ENCODE results near the gene HHIPL1. TPM values are rescaled to one million over a fixed set of nuclear protein-coding genes. Genes with fewer than 3 reads are reported as not detected.

HHIPL1 gene
- total RNA-seq, 3 donors from 2014 or later (not counting 1 experiment from before 2014, with no cell fraction given) = not detected

- H3K9me3 ChIP-seq (ENCODE audit: control insufficient read depth, insufficient read depth, low read length) = peaks cover 4% of the 10 kb centered on the region
- H3K27ac ChIP-seq (ENCODE audit: low read length) = no peak overlapping the region
- TF ChIP-seq CTCF (IDR thresholded peaks at IDR 0.05) = no peak
- H3K4me3 ChIP-seq (ENCODE audit: low read length) = no peak overlapping the region
- Mint-ChIP-seq H3K27ac (no peak overlapping the region), H3K36me3 (peaks cover 5% of the 10 kb centered on the region), H3K4me1 (peaks cover 0 to 5% of the 10 kb centered on the region in 2 donors), H3K9me3 (peaks cover 2 to 3% of the 10 kb centered on the region in 2 donors), H3K4me3 (no peak overlapping the region), H3K27me3 (ENCODE audit: low read depth in 2 of 2) (peaks cover 21 to 34% of the 10 kb centered on the region in 2 donors)
- ATAC-seq = no peak
- 75% methylated on average over 5 of the region's 6 CpGs for WGBS (ENCODE audit: insufficient coverage)
- peaks cover 8% of the 10 kb centered on the region for H3K4me1 ChIP-seq (ENCODE audit: control insufficient read depth, insufficient read depth, low read length)
- no peaks in the 10 kb centered on the region for H3K36me3 ChIP-seq (ENCODE audit: control insufficient read depth, insufficient read depth, low read length)
- no peaks in the 10 kb centered on the region for H3K27me3 ChIP-seq (ENCODE audit: control insufficient read depth, insufficient read depth, low read length)
- intact Hi-C loops (cut with micrococcal nuclease) = no loop called here
- no peak for DNase-seq
These were observed 53.3 kb downstream of the HHIPL1 start for GRCh38 chr14:99698236-99698635.

- Histone ChIP-seq H3K9me3 (ENCODE audit: control insufficient read depth, insufficient read depth, low read length) (peaks cover 8% of the 10 kb centered on the region), H3K36me3 (ENCODE audit: control insufficient read depth, insufficient read depth, low read length) (no peaks in the 10 kb centered on the region), H3K4me3 (ENCODE audit: low read length) (no peak overlapping the region), H3K4me1 (ENCODE audit: control insufficient read depth, insufficient read depth, low read length) (peaks cover 8% of the 10 kb centered on the region), H3K27ac (ENCODE audit: low read length) (no peak overlapping the region), H3K27me3 (ENCODE audit: control insufficient read depth, insufficient read depth, low read length) (no peaks in the 10 kb centered on the region)
- Mint-ChIP-seq H3K27me3 (ENCODE audit: low read depth in 2 of 2) (peaks cover 25 to 38% of the 10 kb centered on the region in 2 donors), H3K9me3 (peaks cover 6 to 7% of the 10 kb centered on the region in 2 donors), H3K27ac (no peak overlapping the region), H3K4me1 (peaks cover 0 to 5% of the 10 kb centered on the region in 2 donors), H3K36me3 (peaks cover 9% of the 10 kb centered on the region), H3K4me3 (no peak overlapping the region)
- no peak for TF ChIP-seq CTCF (IDR thresholded peaks at IDR 0.05)
- intact Hi-C loops (cut with micrococcal nuclease) = no loop called here
- DNase-seq (no peak), ATAC-seq (no peak)
- 45% methylated on average over 5 of the region's 5 CpGs for WGBS (ENCODE audit: insufficient coverage)
These were observed 53.7 kb downstream of the HHIPL1 start for GRCh38 chr14:99698642-99699041.

- ATAC-seq (no peak), DNase-seq (no peak)
- TF ChIP-seq CTCF (IDR thresholded peaks at IDR 0.05) = no peak
- Mint-ChIP-seq H3K36me3 (peaks cover 15% of the 10 kb centered on the region), H3K9me3 (peaks cover 7 to 8% of the 10 kb centered on the region in 2 donors), H3K27me3 (ENCODE audit: low read depth in 2 of 2) (peaks cover 25 to 40% of the 10 kb centered on the region in 2 donors), H3K27ac (no peak overlapping the region), H3K4me1 (peaks cover 0 to 5% of the 10 kb centered on the region in 2 donors), H3K4me3 (no peak overlapping the region)
- H3K4me1 ChIP-seq (ENCODE audit: control insufficient read depth, insufficient read depth, low read length) = peaks cover 8% of the 10 kb centered on the region
- no peak overlapping the region for H3K27ac ChIP-seq (ENCODE audit: low read length)
- no peaks in the 10 kb centered on the region for H3K36me3 ChIP-seq (ENCODE audit: control insufficient read depth, insufficient read depth, low read length)
- H3K27me3 ChIP-seq (ENCODE audit: control insufficient read depth, insufficient read depth, low read length) = no peaks in the 10 kb centered on the region
- peaks cover 10% of the 10 kb centered on the region for H3K9me3 ChIP-seq (ENCODE audit: control insufficient read depth, insufficient read depth, low read length)
- WGBS (ENCODE audit: insufficient coverage) = 70% methylated on average over 11 of the region's 12 CpGs
- intact Hi-C loops (cut with micrococcal nuclease) = no loop called here
- no peak overlapping the region for H3K4me3 ChIP-seq (ENCODE audit: low read length)
These were observed 54.3 kb downstream of the HHIPL1 start for GRCh38 chr14:99699085-99699760.

- WGBS (ENCODE audit: insufficient coverage) = 95% methylated on average over 16 of the region's 16 CpGs
- peaks cover 0 to 5% of the 10 kb centered on the region in 2 donors for H3K4me1 Mint-ChIP-seq
- Histone ChIP-seq H3K9me3 (ENCODE audit: control insufficient read depth, insufficient read depth, low read length) (peaks cover 10% of the 10 kb centered on the region), H3K27ac (ENCODE audit: low read length) (no peak overlapping the region), H3K36me3 (ENCODE audit: control insufficient read depth, insufficient read depth, low read length) (no peaks in the 10 kb centered on the region), H3K4me3 (ENCODE audit: low read length) (no peak overlapping the region), H3K4me1 (ENCODE audit: control insufficient read depth, insufficient read depth, low read length) (peaks cover 8% of the 10 kb centered on the region), H3K27me3 (ENCODE audit: control insufficient read depth, insufficient read depth, low read length) (no peaks in the 10 kb centered on the region)
- H3K36me3 Mint-ChIP-seq = peaks cover 18% of the 10 kb centered on the region
- peaks cover 27 to 34% of the 10 kb centered on the region in 2 donors for H3K27me3 Mint-ChIP-seq (ENCODE audit: low read depth in 2 of 2)
- H3K4me3 Mint-ChIP-seq = no peak overlapping the region
- DNase-seq (no peak), ATAC-seq (no peak)
- TF ChIP-seq CTCF (IDR thresholded peaks at IDR 0.05) = no peak
- no peak overlapping the region for H3K27ac Mint-ChIP-seq
- peaks cover 7 to 8% of the 10 kb centered on the region in 2 donors for H3K9me3 Mint-ChIP-seq
- intact Hi-C loops (cut with micrococcal nuclease) = no loop called here
These were observed 54.9 kb downstream of the HHIPL1 start for GRCh38 chr14:99699861-99700260.

All from natural killer cell (primary cell).